ENCODE data around the gene DLL3.
A peak's percentile ranks its signal among the peaks of the same experiment; 100 is the strongest.

Gene DLL3

GRCh38 chr19:39489756-39490155 is 9.0 kb upstream of the DLL3 start:
- DNase-seq, result no peak

- no peak for DNase-seq
These were observed 6.5 kb upstream of the DLL3 start for GRCh38 chr19:39492225-39492624.

DNA sequence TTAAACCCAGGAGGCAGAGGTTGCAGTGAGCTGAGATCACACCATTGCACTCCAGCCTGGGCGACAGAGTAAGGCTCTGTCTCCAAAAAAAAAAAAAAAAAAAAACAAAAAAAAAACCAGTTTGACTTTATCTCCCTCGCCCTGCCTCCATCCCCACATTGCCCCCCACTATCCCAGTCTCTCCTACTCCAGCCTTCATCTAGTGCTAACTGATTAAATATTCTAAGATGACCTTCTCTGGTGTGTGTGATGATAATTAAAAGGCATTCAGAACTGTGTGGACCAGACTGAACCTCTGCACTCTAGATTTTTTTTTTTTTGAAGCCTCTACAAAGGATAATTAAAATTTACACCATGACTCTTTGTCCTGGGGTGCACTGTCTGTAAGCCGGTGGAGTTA is 6.0 kb upstream of the DLL3 start:
- DNase-seq, result no peak

GRCh38 chr19:39494661-39495060 is 4.1 kb upstream of the DLL3 start:
- no peak for DNase-seq

DNA sequence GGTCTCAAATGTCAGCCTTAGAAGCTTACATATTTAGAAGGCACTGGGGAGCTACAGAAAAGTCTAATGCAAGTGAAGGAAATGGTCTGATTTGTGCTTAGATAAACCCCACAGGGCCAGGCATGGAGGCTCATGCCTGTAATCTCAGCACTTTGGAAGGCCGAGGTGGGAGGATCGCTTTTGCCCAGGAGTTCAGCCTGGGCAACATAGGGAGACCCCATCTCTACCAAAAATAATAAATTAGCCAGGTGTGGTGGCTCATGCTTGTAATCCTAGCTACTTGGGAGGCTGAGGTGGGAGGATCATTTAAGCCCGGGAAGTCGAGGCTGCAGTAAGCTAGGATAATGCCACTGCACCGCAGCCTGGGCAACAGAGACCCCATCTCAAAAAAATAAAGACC is 2.7 kb upstream of the DLL3 start:
- no peak for DNase-seq

DNA sequence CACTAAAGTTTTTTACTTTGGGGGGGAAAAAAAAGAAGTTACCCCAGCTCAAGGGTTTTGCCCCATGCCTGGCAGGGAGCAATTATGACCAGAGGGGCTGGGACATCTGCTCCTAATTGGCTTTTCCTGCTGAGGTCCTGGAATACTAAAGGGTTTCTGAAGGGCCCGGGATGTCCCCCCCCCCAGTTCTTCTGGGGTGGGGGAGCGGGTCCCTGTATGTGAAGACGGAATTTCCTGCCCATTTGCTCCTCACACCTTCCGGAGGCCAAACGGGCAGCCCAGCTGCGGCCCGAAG is 1.1 kb upstream of the DLL3 start:
- no peak for DNase-seq

DNA sequence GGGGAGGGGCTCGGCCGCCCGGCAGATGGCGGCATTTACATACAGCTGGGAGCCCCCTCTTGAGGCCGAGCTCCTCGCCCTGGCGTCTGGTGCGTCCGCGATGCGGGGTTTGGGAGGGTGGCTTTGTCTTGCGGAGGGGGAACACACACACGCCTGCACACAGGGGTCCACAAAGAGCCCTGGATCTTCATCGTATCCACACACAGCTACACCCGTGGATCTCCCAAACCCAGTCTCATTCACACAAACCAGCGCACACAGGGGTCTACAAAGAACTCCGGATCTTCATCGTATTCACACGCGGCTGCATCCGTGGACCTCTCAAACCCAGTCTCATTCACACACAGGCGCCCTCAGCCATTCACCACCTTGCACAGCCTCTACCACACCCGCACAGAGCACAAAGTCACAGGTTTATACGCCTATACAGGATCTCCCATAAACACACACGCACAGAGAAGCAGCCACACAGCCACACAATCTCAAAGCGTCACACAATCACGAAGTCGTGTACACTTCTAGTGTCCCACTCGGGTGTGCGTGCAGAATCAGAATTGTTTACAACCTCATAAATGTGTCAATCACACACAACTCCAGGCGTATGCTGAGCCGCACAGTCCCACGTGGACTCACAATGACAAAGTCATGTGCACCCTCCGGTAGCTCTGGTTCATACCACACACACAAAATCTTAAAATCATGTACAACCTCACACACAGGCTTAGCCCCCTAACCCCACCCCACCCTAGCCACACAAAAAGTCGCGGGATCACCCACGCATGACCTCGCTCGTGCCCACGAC is 550 bp upstream of the DLL3 start:
- DNase-seq, result peak; percentile 92 to 95 (median 93)

GRCh38 chr19:39499932-39500331 is 1.2 kb downstream of the DLL3 start:
- no peak for DNase-seq

GRCh38 chr19:39500543-39500942 is 1.8 kb downstream of the DLL3 start:
- no peak for DNase-seq

GRCh38 chr19:39501340-39501739 is 2.6 kb downstream of the DLL3 start:
- no peak for DNase-seq

DNA sequence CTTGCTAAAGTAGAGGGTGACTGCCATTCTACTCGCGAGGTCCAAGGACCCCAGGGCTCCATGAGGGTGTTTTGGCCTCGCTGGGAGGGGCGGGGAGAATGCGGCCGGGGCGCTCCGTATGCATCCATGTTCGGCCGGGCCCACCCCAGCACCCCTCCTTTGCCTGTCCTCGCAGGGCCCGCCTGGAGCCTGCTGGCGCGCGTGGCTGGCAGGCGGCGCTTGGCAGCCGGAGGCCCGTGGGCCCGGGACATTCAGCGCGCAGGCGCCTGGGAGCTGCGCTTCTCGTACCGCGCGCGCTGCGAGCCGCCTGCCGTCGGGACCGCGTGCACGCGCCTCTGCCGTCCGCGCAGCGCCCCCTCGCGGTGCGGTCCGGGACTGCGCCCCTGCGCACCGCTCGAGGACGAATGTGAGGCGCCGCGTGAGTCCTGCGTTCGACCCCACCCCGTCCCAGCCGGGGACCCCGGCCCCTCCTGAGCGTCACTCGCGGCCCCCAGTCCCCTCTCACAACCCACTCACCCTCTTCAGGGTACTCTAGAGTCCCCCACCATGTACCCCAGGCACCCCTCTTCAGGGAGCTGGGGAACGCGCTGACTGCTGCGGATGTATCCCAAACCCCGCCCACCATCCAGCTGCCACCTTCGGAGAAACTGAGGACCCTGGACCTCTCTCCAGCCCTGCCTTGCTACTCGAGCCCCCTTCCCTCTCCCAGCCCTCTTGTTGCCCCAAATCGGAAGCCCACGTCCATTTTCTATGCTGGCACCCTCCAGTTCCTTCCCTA is 4.1 kb downstream of the DLL3 start:
- no peak for DNase-seq

DNA sequence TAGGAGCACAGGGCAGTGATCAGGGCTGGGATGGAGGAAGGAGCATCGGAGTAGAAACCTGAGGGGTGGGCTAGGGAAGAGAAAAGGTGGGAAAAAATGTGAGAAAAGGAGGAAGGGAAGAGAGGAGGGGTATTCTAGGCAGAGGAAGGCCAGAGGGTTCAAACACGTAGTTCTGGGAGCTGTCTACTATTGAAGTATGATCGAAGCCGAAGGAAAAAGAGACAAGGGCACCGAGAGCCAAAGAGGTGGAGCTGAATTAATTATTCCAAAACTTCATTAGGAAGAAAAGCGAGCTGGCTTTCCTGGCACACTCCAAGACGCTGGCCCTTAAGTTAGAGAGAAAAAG is 7.8 kb downstream of the DLL3 start:
- DNase-seq, result no peak

DNA sequence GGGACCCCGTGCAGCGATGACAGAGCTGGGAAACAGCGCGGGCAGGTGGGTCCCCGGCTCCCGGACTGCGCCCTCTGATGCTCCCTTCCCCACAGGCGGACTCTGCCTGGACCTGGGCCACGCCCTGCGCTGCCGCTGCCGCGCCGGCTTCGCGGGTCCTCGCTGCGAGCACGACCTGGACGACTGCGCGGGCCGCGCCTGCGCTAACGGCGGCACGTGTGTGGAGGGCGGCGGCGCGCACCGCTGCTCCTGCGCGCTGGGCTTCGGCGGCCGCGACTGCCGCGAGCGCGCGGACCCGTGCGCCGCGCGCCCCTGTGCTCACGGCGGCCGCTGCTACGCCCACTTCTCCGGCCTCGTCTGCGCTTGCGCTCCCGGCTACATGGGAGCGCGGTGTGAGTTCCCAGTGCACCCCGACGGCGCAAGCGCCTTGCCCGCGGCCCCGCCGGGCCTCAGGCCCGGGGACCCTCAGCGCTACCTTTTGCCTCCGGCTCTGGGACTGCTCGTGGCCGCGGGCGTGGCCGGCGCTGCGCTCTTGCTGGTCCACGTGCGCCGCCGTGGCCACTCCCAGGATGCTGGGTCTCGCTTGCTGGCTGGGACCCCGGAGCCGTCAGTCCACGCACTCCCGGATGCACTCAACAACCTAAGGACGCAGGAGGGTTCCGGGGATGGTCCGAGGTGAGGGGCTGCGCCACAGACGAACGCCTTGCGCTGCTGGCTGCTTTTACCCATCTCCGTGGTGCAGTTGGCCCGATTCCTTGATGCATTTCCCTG is 8.4 kb downstream of the DLL3 start:
- DNase-seq, result peak; percentile 93 to 95 (median 93)

- peak; percentile 43 to 78 (median 67) for DNase-seq
These were observed 9.1 kb downstream of the DLL3 start for GRCh38 chr19:39507715-39508364.

GRCh38 chr19:39508629-39509028 is 9.9 kb downstream of the DLL3 start:
- no peak for DNase-seq

DNA sequence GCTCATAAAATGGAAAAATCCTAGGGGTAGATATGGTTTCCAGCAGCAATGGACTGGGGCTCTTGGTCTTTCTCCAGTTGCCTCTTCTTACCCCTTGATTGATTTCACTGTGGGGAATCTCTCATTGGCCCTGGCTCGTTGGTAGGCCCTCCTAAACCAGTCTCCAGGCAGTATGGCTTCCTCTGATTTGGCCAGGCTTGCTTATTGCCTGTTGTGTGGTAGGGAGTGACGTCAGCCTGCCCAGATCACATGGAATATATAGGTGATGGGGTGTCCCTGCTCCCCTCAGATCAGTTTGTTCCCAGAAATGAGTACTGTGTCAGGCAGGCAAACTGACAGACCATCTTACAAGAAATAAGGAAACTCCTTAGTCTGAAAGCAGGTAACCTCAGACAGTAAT is 10.5 kb downstream of the DLL3 start:
- no peak for DNase-seq

GRCh38 chr19:39512988-39513387 is 14.2 kb downstream of the DLL3 start:
- DNase-seq, result no peak

- no peak for DNase-seq
These were observed 16.2 kb downstream of the DLL3 start, which contains the start of gene SELENOV for GRCh38 chr19:39514840-39515550. Gene SELENOV (plus strand): TSS chr19:39515139. CDS start chr19:39515213, 74 bp downstream.

DNA sequence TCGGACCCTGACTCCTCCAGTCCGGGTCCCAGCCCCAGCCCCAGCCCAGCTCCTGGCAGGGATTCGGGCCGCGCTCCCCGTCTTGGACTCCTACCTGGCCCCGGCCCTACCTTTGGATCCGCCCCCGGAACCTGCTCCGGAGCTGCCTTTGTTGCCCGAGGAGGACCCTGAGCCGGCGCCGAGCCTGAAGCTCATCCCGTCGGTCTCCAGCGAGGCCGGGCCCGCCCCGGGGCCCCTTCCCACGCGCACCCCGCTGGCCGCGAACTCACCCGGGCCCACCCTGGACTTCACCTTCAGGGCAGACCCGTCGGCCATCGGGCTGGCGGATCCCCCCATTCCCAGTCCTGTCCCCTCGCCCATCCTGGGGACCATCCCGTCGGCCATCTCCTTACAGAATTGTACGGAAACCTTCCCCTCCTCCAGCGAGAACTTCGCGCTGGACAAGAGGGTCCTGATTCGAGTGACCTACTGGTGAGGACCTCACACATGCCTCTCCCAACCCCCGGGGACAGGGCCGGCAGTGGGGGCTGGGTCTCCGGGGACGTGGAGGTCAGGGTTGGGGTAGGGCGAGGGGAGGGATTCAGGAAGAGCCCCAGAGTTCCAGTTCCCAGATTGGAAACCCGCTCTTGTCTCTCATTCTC is 16.9 kb downstream of the DLL3 start:
- DNase-seq, result no peak

DNA sequence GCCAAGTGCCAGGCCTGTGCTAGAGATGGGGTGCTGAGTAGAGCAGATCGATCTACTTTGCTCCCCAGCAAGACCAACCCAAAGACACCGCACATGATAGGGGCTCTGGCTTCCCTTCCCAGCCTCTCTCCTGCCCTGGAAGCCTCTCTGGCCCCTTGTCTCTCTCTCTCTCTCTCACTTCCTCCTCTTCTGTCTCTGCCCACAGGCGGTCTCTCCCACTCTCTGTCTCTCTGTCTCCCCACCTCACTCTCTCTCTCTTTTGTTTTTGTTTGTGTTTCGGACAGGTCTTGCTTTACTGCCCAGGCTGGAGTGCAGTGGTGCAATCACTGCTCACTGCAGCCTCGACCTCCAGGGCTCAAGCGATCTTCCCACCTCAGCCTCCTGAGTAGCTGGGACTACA is 17.5 kb downstream of the DLL3 start:
- DNase-seq, result no peak

GRCh38 chr19:39517432-39517831 is 18.7 kb downstream of the DLL3 start:
- DNase-seq, result no peak

- no peak for DNase-seq
These were observed 19.7 kb downstream of the DLL3 start for GRCh38 chr19:39518458-39518857.

All from NCI-H1417 (cell line).